22Rv1 (cell line): ENCODE results near the gene MAST4.

Source experiments
- CTCF ChIP-seq: fragments of 450-650 bp; IDR thresholded peaks from 2 replicates; pipeline ENCODE4 v1.5.1; 2017; ENCODE audit warnings: mild to moderate bottlenecking
- ZFX ChIP-seq: fragments of 450-650 bp; IDR thresholded peaks from 2 replicates; pipeline ENCODE4 v1.6.1; 2017; ENCODE audit warnings: antibody characterized with exemption, borderline replicate concordance

DNA sequence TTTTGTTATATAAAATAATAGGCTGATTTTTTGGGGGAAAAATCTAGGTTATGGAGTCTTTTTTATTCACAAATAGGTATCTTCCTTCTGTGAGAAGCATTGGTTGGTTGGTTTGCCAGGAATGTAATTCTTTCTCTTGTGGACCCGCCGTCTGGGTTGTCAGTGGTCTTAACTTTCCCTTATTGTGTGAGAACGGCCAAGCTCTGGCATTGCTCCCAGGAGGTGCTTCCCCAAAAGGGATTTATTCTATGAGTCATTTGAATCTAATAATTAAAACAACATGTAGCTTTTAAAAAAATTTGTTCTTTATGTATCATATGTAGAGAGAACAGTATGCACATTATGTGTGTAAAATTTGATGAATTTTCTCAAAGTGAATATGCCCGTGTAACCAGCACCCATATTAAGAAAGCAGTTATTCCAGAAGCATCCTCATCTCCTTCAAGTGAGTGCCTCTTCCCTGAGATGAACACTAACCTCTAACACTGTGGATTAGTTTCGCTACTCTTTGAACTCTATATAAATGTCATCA lies 114.4 kb downstream of the MAST4 start:
- TF ChIP-seq CTCF (no peak), ZFX (no peak)
